A549 (cell line): ENCODE data around the gene FBXO10. TPM values are rescaled to one million over a fixed set of nuclear protein-coding genes. Genes with fewer than 3 reads are reported as not detected.
A peak's percentile ranks its signal among the peaks of the same experiment; 100 is the strongest.

ENCODE experiments used
- ATAC-seq, 2 experiments: fragments of 200-7000 bp in 1 of 2; fragments of >200 bp in 1 of 2; cut with Nextera tagmentation in 1 of 2; cut with Tn5 transposase in 1 of 2; 3 replicates each; pipeline versions ENCODE4 v1.8.0 to v1.9.1; 2018 to 2020; ENCODE audit warnings: mild to moderate bottlenecking in 1 of 2, moderate library complexity in 1 of 2
- CTCF ChIA-PET: fragments of 300-600 bp; sonication (Branson Sonifier 250); formaldehyde crosslinking; extraction: SDS; loops from one replicate; lab custom pipeline; 2021; ENCODE audit warnings: antibody characterized with exemption, inconsistent platforms; lab: Yijun Ruan, JAX
- POLR2A ChIA-PET: fragments of 350-600 bp; formaldehyde crosslinking; extraction: SDS; loops from one replicate; lab custom pipeline; 2021; ENCODE audit warnings: antibody characterized with exemption, inconsistent platforms; lab: Yijun Ruan, JAX
- DNase-seq, 2 experiments: peaks; one replicate each; pipeline versions ENCODE4 v3.0.0 to v3.0.0-alpha.2; 2011 to 2016; ENCODE audit warnings: low read depth in 1 of 2, low spot score in 1 of 2
- FAIRE-seq: peaks from 2 replicates; lab custom pipeline; 2011; peaks lifted over from hg19 to GRCh38; lab: Jason Lieb, UNC
- H3K27ac ChIP-seq, 2 experiments: fragments of >200 bp; sonication (Bioruptor Twin); formaldehyde crosslinking; 3 replicates each; pipeline ENCODE4 v1.5.1; 2016 to 2017
- H3K4me1 ChIP-seq: fragments of >200 bp; sonication (Bioruptor Twin); formaldehyde crosslinking; 3 replicates; pipeline ENCODE4 v1.6.1; 2016
- H3K4me2 ChIP-seq: fragments of >200 bp; sonication (Bioruptor Twin); formaldehyde crosslinking; 3 replicates; pipeline ENCODE4 v1.6.1; 2016
- H3K4me3 ChIP-seq: fragments of >200 bp; sonication (Bioruptor Twin); formaldehyde crosslinking; 3 replicates; pipeline ENCODE4 v1.5.1; 2016
- H3K9me3 ChIP-seq: fragments of >200 bp; sonication (Bioruptor Twin); formaldehyde crosslinking; 3 replicates; pipeline ENCODE4 v1.6.1; 2016
- ATOH8 ChIP-seq: fragments of 250-450 bp; sonication (Bioruptor Pico); IDR thresholded peaks from 2 replicates; pipeline ENCODE4 v1.5.0; 2020; ENCODE audit warnings: low read depth, mild to moderate bottlenecking, moderate library complexity
- BHLHE40 ChIP-seq: IDR thresholded peaks from 2 replicates; pipeline ENCODE4 v1.6.1; 2012; ENCODE audit warnings: low read depth, low read length, inconsistent platforms
- CBX8 ChIP-seq: fragments of 200-600 bp; sonication (generic); IDR thresholded peaks from 2 replicates; pipeline ENCODE4 v1.6.1; 2016
- CHD2 ChIP-seq: fragments of 150-350 bp; IDR thresholded peaks from 2 replicates; pipeline ENCODE4 v1.6.1; 2014; ENCODE audit warnings: low read length; ENCODE audit not compliant: partially characterized antibody
- CHD4 ChIP-seq: fragments of 200-600 bp; sonication (generic); IDR thresholded peaks from 2 replicates; pipeline ENCODE4 v1.6.1; 2016; ENCODE audit warnings: antibody characterized with exemption, mild to moderate bottlenecking, borderline replicate concordance
- EHMT2 ChIP-seq: fragments of 200-600 bp; sonication (generic); IDR thresholded peaks from 2 replicates; pipeline ENCODE4 v1.6.1; 2016; ENCODE audit warnings: antibody characterized with exemption, low read depth, mild to moderate bottlenecking, moderate library complexity
- EP300 ChIP-seq, 2 experiments: fragments of >200 bp; sonication (Bioruptor Twin); formaldehyde crosslinking; IDR thresholded peaks; 2 replicates in 1 of 2; 3 replicates in 1 of 2; pipeline ENCODE4 v1.6.1; 2016 to 2017
- ESRRA ChIP-seq: fragments of 150-350 bp; IDR thresholded peaks from 2 replicates; pipeline ENCODE4 v1.6.1; 2014; ENCODE audit warnings: mild to moderate bottlenecking, low read length, borderline replicate concordance
- FOSB ChIP-seq: fragments of 250-450 bp; sonication (Bioruptor Pico); IDR thresholded peaks from 2 replicates; pipeline ENCODE4 v1.5.0; 2020; ENCODE audit warnings: mild to moderate bottlenecking, moderate library complexity
- FOSL2 ChIP-seq, 2 experiments: fragments of 450-650 bp in 1 of 2; fragments of >200 bp in 1 of 2; sonication (Bioruptor Twin) in 1 of 2; formaldehyde crosslinking; IDR thresholded peaks; 2 replicates each; pipeline versions ENCODE4 v1.5.0 to v1.6.1; 2016 to 2020; ENCODE audit warnings: mild to moderate bottlenecking in 1 of 2, moderate library complexity in 1 of 2
- GATA3 ChIP-seq: IDR thresholded peaks from 2 replicates; pipeline ENCODE4 v1.6.1; 2012; ENCODE audit warnings: borderline replicate concordance
- HES2 ChIP-seq: fragments of >200 bp; sonication (Bioruptor Twin); formaldehyde crosslinking; IDR thresholded peaks from 2 replicates; pipeline ENCODE4 v1.6.1; 2016
- HEYL ChIP-seq: fragments of 250-450 bp; sonication (Bioruptor Pico); IDR thresholded peaks from 2 replicates; pipeline ENCODE4 v1.8.0; 2021; ENCODE audit warnings: mild to moderate bottlenecking, moderate library complexity
- HMGXB4 ChIP-seq: fragments of 250-450 bp; sonication (Bioruptor Pico); IDR thresholded peaks from 2 replicates; pipeline ENCODE4 v1.5.0; 2021; ENCODE audit warnings: mild to moderate bottlenecking, moderate library complexity, borderline replicate concordance
- HOXA7 ChIP-seq: fragments of 250-450 bp; sonication (Bioruptor Pico); IDR thresholded peaks from 2 replicates; pipeline ENCODE4 v1.5.0; 2020; ENCODE audit warnings: mild to moderate bottlenecking, moderate library complexity
- HOXB13 ChIP-seq: fragments of 250-450 bp; sonication (Bioruptor Pico); IDR thresholded peaks from 2 replicates; pipeline ENCODE4 v1.5.0; 2020; ENCODE audit warnings: low read depth, mild to moderate bottlenecking, moderate library complexity
- HOXB5 ChIP-seq: fragments of 250-450 bp; sonication (Bioruptor Pico); IDR thresholded peaks from 2 replicates; pipeline ENCODE4 v1.5.0; 2020; ENCODE audit warnings: mild to moderate bottlenecking, moderate library complexity
- JUNB ChIP-seq: fragments of >200 bp; sonication (Bioruptor Twin); formaldehyde crosslinking; IDR thresholded peaks from 2 replicates; pipeline ENCODE4 v1.6.1; 2016
- KDM1A ChIP-seq: fragments of 200-600 bp; sonication (generic); IDR thresholded peaks from 2 replicates; pipeline ENCODE4 v1.6.1; 2016; ENCODE audit warnings: low read depth, mild to moderate bottlenecking
- KDM5A ChIP-seq: fragments of 200-600 bp; sonication (generic); IDR thresholded peaks from 2 replicates; pipeline ENCODE4 v1.6.1; 2016; ENCODE audit warnings: antibody characterized with exemption, mild to moderate bottlenecking
- MAFK ChIP-seq: fragments of 450-650 bp; IDR thresholded peaks from 2 replicates; pipeline ENCODE4 v1.6.1; 2014; ENCODE audit not compliant: partially characterized antibody
- MAZ ChIP-seq: fragments of 150-350 bp; IDR thresholded peaks from 2 replicates; pipeline ENCODE4 v1.6.1; 2014; ENCODE audit warnings: antibody characterized with exemption, low read depth, low read length, borderline replicate concordance
- NFE2L2 ChIP-seq: fragments of 150-350 bp; conservative IDR thresholded peaks from 2 replicates; pipeline ENCODE4 v1.6.1; 2014; ENCODE audit warnings: low read length
- POLR2A ChIP-seq: IDR thresholded peaks from 2 replicates; pipeline ENCODE4 v1.6.1; 2012; ENCODE audit warnings: mild to moderate bottlenecking, low read length
- RAD21 ChIP-seq, 2 experiments: fragments of >200 bp in 1 of 2; sonication (Bioruptor Twin) in 1 of 2; formaldehyde crosslinking in 1 of 2; IDR thresholded peaks in 1 of 2; conservative IDR thresholded peaks in 1 of 2; 2 replicates in 1 of 2; 3 replicates in 1 of 2; pipeline ENCODE4 v1.6.1; 2012 to 2018; ENCODE audit warnings: inconsistent platforms in 1 of 2
- RARB ChIP-seq: fragments of 250-450 bp; sonication (Bioruptor Pico); IDR thresholded peaks from 2 replicates; pipeline ENCODE4 v1.8.0; 2021; ENCODE audit warnings: mild to moderate bottlenecking, moderate library complexity
- RCOR1 ChIP-seq: fragments of 150-350 bp; IDR thresholded peaks from 2 replicates; pipeline ENCODE4 v1.6.1; 2014; ENCODE audit warnings: antibody characterized with exemption, low read length, low read depth
- REST ChIP-seq: fragments of 200-600 bp; sonication (generic); IDR thresholded peaks from 2 replicates; pipeline ENCODE4 v1.6.1; 2016; ENCODE audit warnings: antibody characterized with exemption, mild to moderate bottlenecking, moderate library complexity
- RFX5 ChIP-seq: fragments of 450-650 bp; IDR thresholded peaks from 2 replicates; pipeline ENCODE4 v1.7.1; 2014; ENCODE audit warnings: antibody characterized with exemption, mild to moderate bottlenecking, moderate library complexity
- SREBF2 ChIP-seq: fragments of 450-650 bp; IDR thresholded peaks from 2 replicates; pipeline ENCODE4 v1.6.1; 2014; ENCODE audit warnings: mild to moderate bottlenecking, moderate library complexity
- TFCP2L1 ChIP-seq: fragments of 250-450 bp; sonication (Bioruptor Pico); IDR thresholded peaks from 2 replicates; pipeline ENCODE4 v1.5.0; 2021; ENCODE audit warnings: mild to moderate bottlenecking
- ZC3H11A ChIP-seq: fragments of 450-650 bp; IDR thresholded peaks from 2 replicates; pipeline ENCODE4 v1.6.1; 2014; ENCODE audit warnings: antibody characterized with exemption, mild to moderate bottlenecking
- ZFP36 ChIP-seq: fragments of 450-650 bp; IDR thresholded peaks from 2 replicates; pipeline ENCODE4 v1.6.1; 2014; ENCODE audit warnings: borderline replicate concordance; ENCODE audit not compliant: partially characterized antibody
- ZNF302 ChIP-seq: fragments of 250-450 bp; sonication (Bioruptor Pico); IDR thresholded peaks from 2 replicates; pipeline ENCODE4 v1.9.0; 2021; ENCODE audit warnings: inconsistent platforms, mild to moderate bottlenecking, moderate library complexity
- ZSCAN20 ChIP-seq: fragments of 250-450 bp; sonication (Bioruptor Pico); IDR thresholded peaks from 2 replicates; pipeline ENCODE4 v1.8.0; 2022; ENCODE audit warnings: mild to moderate bottlenecking, moderate library complexity
- WGBS: methylation state at CpG from one replicate; pipeline ENCODE4 v1.1.6; 2017; ENCODE audit errors: missing lambda C conversion rate; 5-methylcytosine and 5-hydroxymethylcytosine counted together
- polyA plus RNA-seq, 4 experiments: library from polyadenylated mRNA; depleted of rRNA in 3 of 4; stranded (reverse); fragments of >200 nt; fragmentation: RNase III in 1 of 4; extraction: RNeasy Plus Mini Kit Qiagen cat#74134 plus additional on column Dnase treatment in 1 of 4; gene quantifications; 2 replicates in 3 of 4; 3 replicates in 1 of 4; pipeline ENCODE4 v1.2.3, GENCODE V29; 2011 to 2017

FBXO10 gene
- polyA plus RNA-seq, 2 of the 4 experiments (the other 2 are of a cell fraction) = 5.0 to 5.3 TPM

GRCh38 chr9:37592108-37592951 lies 16.1 kb upstream of the FBXO10 start, which contains the start of gene TOMM5:
Gene TOMM5 (minus strand): TSS chr9:37592597. CDS start chr9:37592532, 65 bp downstream.
- ChIA-PET POLR2A (interaction anchor here (0.6 to 1.7 kb wide), 14 partner anchors 8 to 209 kb away, joined by 3 to 24 read pairs (median 5); partner anchors contain the start of genes DCAF10, EXOSC3, FBXO10 and ZBTB5), CTCF (interaction anchor here (0.5 to 2.4 kb wide), 10 partner anchors 9 to 113 kb away, joined by 3 to 10 read pairs (median 5); partner anchors contain the start of gene FBXO10)
- FAIRE-seq (peak; percentile 36), ATAC-seq (peak; percentile 94 to 97), DNase-seq (peak; percentile 82 to 96)
- 2% methylated on average over 50 of the region's 72 CpGs for WGBS
- Histone ChIP-seq H3K27ac (peak within 1 kb of the TSS; percentile 89 to 94), H3K9me3 (no peaks in the 10 kb centered on the region), H3K4me1 (peaks cover 23% of the 10 kb centered on the region), H3K4me2 (peak within 1 kb of the TSS; percentile 84), H3K4me3 (peak within 1 kb of the TSS; percentile 83)
- TF ChIP-seq HOXB13 (CRISPR knock-in tag) = no peak
- TF ChIP-seq JUNB = no peak
- peak; percentile 19; the same call in 1 of the 2 replicates for TF ChIP-seq KDM5A
- TF ChIP-seq BHLHE40 = no peak
- no peak for TF ChIP-seq CHD2
- TF ChIP-seq RARB (CRISPR knock-in tag) = no peak
- no peak for TF ChIP-seq CBX8
- TF ChIP-seq FOSB (CRISPR knock-in tag) = no peak
- no peak for TF ChIP-seq EHMT2
- no peak for TF ChIP-seq ATOH8 (CRISPR knock-in tag)
- TF ChIP-seq CHD4 = no peak
- TF ChIP-seq MAZ = no peak
- TF ChIP-seq TFCP2L1 (CRISPR knock-in tag) = no peak
- TF ChIP-seq ZSCAN20 (CRISPR knock-in tag) = no peak
- no peak for TF ChIP-seq REST
- TF ChIP-seq HOXA7 (CRISPR knock-in tag) = peak; percentile 66; the same call in 1 of the 2 replicates
- TF ChIP-seq HOXB5 (CRISPR knock-in tag) = 0 out of 2 replicates have a peak, but pooled peaks have one; percentile 47
- TF ChIP-seq SREBF2 = no peak
- TF ChIP-seq ZNF302 (CRISPR knock-in tag) = no peak
- TF ChIP-seq FOSL2 (IDR thresholded peaks at IDR 0.05) = no peak
- no peak for TF ChIP-seq FOSL2 (CRISPR knock-in tag; IDR thresholded peaks at IDR 0.05)
- TF ChIP-seq RFX5 = no peak
- peak; percentile 43 for TF ChIP-seq MAFK
- TF ChIP-seq EP300 (IDR thresholded peaks at IDR 0.05) = no peak
- no peak for TF ChIP-seq ZC3H11A
- TF ChIP-seq HMGXB4 = no peak
- TF ChIP-seq HES2 = no peak
- TF ChIP-seq RAD21 (conservative IDR thresholded peaks at IDR 0.05 in 1 of 2, IDR thresholded peaks at IDR 0.05 in 1 of 2) = no peak
- no peak for TF ChIP-seq ESRRA
- no peak for TF ChIP-seq RCOR1
- TF ChIP-seq KDM1A = no peak
- no peak for TF ChIP-seq ZFP36
- no peak for TF ChIP-seq HEYL (CRISPR knock-in tag)
- TF ChIP-seq NFE2L2 = no peak
- no peak for TF ChIP-seq GATA3
- peak; percentile 96 for TF ChIP-seq POLR2A
